IMR-90 (cell line): ENCODE results near the gene PPP6R3. TPM values are rescaled to one million over a fixed set of nuclear protein-coding genes. Genes with fewer than 3 reads are reported as not detected.

Experiments used
- ATAC-seq: fragments of 200-7000 bp; cut with Tn5 transposase; 2 replicates; pipeline ENCODE4 v1.9.1; 2020; ENCODE audit warnings: low read depth, mild to moderate bottlenecking, moderate library complexity
- BruUV-seq: library from RNA; stranded (reverse); fragments of 400-500 nt; replicated peaks from 2 replicates; lab custom pipeline; 2021; lab: Mats Ljungman, UMichigan
- CTCF ChIA-PET: fragments of 300-600 bp; formaldehyde crosslinking; extraction: SDS; loops from one replicate; lab custom pipeline; 2021; ENCODE audit warnings: antibody characterized with exemption; lab: Yijun Ruan, JAX
- POLR2A ChIA-PET: fragments of 300-600 bp; sonication (Branson Sonifier 250); formaldehyde crosslinking; loops from one replicate; lab custom pipeline; 2022; ENCODE audit warnings: antibody characterized with exemption; ENCODE audit not compliant: unreplicated experiment; lab: Charles Lee
- DNase-seq: peaks from one replicate; pipeline ENCODE4 v3.0.0; 2013
- H2AFZ ChIP-seq: replicated peaks from 2 replicates; pipeline ENCODE3; 2013; ENCODE audit warnings: low read length, mild to moderate bottlenecking; ENCODE audit not compliant: poor library complexity
- H2AK5ac ChIP-seq: 2 replicates; pipeline ENCODE4 v1.6.1; 2013; ENCODE audit warnings: low read depth, low read length, inconsistent platforms
- H2AK9ac ChIP-seq: replicated peaks from 2 replicates; pipeline ENCODE3; 2013; ENCODE audit warnings: mild to moderate bottlenecking, low read depth, low read length, moderate library complexity; ENCODE audit not compliant: poor library complexity
- H2BK120ac ChIP-seq: 2 replicates; pipeline ENCODE4 v1.6.1; 2013; ENCODE audit warnings: low read depth, low read length, inconsistent platforms
- H2BK15ac ChIP-seq: 3 replicates; pipeline ENCODE4 v1.6.1; 2013; ENCODE audit warnings: low read depth, low read length, inconsistent platforms
- H2BK20ac ChIP-seq: 2 replicates; pipeline ENCODE4 v1.6.1; 2013; ENCODE audit warnings: low read depth, mild to moderate bottlenecking, inconsistent platforms, low read length, moderate library complexity
- H2BK5ac ChIP-seq: 2 replicates; pipeline ENCODE4 v1.6.1; 2013; ENCODE audit warnings: mild to moderate bottlenecking, low read depth, low read length, inconsistent platforms; ENCODE audit not compliant: poor library complexity, severe bottlenecking
- H3K14ac ChIP-seq: replicated peaks from 2 replicates; pipeline ENCODE4 v1.6.1; 2013; ENCODE audit warnings: low read depth, low read length, inconsistent platforms
- H3K18ac ChIP-seq: 2 replicates; pipeline ENCODE4 v1.6.1; 2013; ENCODE audit warnings: low read depth, low read length, control low read depth
- H3K23ac ChIP-seq: 2 replicates; pipeline ENCODE4 v1.6.1; 2013; ENCODE audit warnings: low read depth, low read length, inconsistent platforms
- H3K27ac ChIP-seq: 2 replicates; pipeline ENCODE4 v1.5.1; 2013; ENCODE audit warnings: mild to moderate bottlenecking, control low read depth, low read length; ENCODE audit not compliant: insufficient read depth
- H3K27me3 ChIP-seq: 2 replicates; pipeline ENCODE4 v1.6.1; 2013; ENCODE audit warnings: low read length; ENCODE audit not compliant: control insufficient read depth, insufficient read depth
- H3K36me3 ChIP-seq: 2 replicates; pipeline ENCODE4 v1.6.1; 2013; ENCODE audit warnings: low read length, mixed read lengths; ENCODE audit not compliant: control insufficient read depth, insufficient read depth
- H3K4ac ChIP-seq: 2 replicates; pipeline ENCODE4 v1.6.1; 2013; ENCODE audit warnings: low read depth, low read length, inconsistent platforms
- H3K4me1 ChIP-seq: 2 replicates; pipeline ENCODE4 v1.6.1; 2013; ENCODE audit warnings: low read length, mixed read lengths; ENCODE audit not compliant: control insufficient read depth, insufficient read depth
- H3K4me2 ChIP-seq: 2 replicates; pipeline ENCODE4 v1.6.1; 2013; ENCODE audit warnings: low read depth, mild to moderate bottlenecking, control low read depth, low read length, moderate library complexity
- H3K4me3 ChIP-seq: 2 replicates; pipeline ENCODE4 v1.5.1; 2013; ENCODE audit warnings: low read depth, mild to moderate bottlenecking, control low read depth, low read length, moderate library complexity; ENCODE audit not compliant: insufficient read depth
- H3K56ac ChIP-seq: 2 replicates; pipeline ENCODE4 v1.6.1; 2013; ENCODE audit warnings: low read length, inconsistent platforms; ENCODE audit not compliant: insufficient read depth; ENCODE audit errors: extremely low read depth
- H3K79me1 ChIP-seq, 2 experiments: 2 replicates each; pipeline ENCODE4 v1.6.1; 2013; ENCODE audit warnings: low read length in 2 of 2, inconsistent platforms in 1 of 2, low read depth in 1 of 2
- H3K9ac ChIP-seq: 2 replicates; pipeline ENCODE4 v1.6.1; 2013; ENCODE audit warnings: low read depth, low read length, control low read depth
- H3K9me1 ChIP-seq: 2 replicates; pipeline ENCODE4 v1.6.1; 2013; ENCODE audit warnings: low read length, inconsistent platforms; ENCODE audit not compliant: insufficient read depth
- H3K9me3 ChIP-seq: 2 replicates; pipeline ENCODE4 v1.6.1; 2013; ENCODE audit warnings: low read length; ENCODE audit not compliant: control insufficient read depth, insufficient read depth
- H4K20me1 ChIP-seq: 2 replicates; pipeline ENCODE4 v1.6.1; 2013; ENCODE audit warnings: low read length, inconsistent platforms; ENCODE audit not compliant: insufficient read depth
- H4K5ac ChIP-seq: 2 replicates; pipeline ENCODE4 v1.6.1; 2013; ENCODE audit warnings: mild to moderate bottlenecking, low read depth, low read length, control low read depth
- H4K8ac ChIP-seq, 2 experiments: 2 replicates each; pipeline ENCODE4 v1.6.1; 2013; ENCODE audit warnings: low read depth in 2 of 2, low read length in 2 of 2, control low read depth in 1 of 2, inconsistent platforms in 1 of 2
- H4K91ac ChIP-seq: 2 replicates; pipeline ENCODE4 v1.6.1; 2013; ENCODE audit warnings: low read depth, low read length, inconsistent platforms; ENCODE audit not compliant: insufficient read depth
- CEBPB ChIP-seq: IDR thresholded peaks from 2 replicates; pipeline ENCODE4 v1.6.1; 2012; ENCODE audit warnings: low read depth, low read length, improper control_type of control experiment
- CHD1 ChIP-seq: IDR thresholded peaks from 2 replicates; pipeline ENCODE4 v1.6.1; 2012; ENCODE audit warnings: low read depth, low read length, improper control_type of control experiment
- FOS ChIP-seq: fragments of 150-350 bp; IDR thresholded peaks from 2 replicates; pipeline ENCODE4 v1.6.1; 2016; ENCODE audit warnings: low read depth, low read length
- MAFK ChIP-seq: IDR thresholded peaks from 2 replicates; pipeline ENCODE4 v1.6.1; 2012; ENCODE audit warnings: low read depth, low read length, improper control_type of control experiment
- MAZ ChIP-seq: IDR thresholded peaks from 2 replicates; pipeline ENCODE4 v1.6.1; 2012; ENCODE audit warnings: low read depth, mild to moderate bottlenecking, low read length, improper control_type of control experiment, moderate library complexity, borderline replicate concordance
- MXI1 ChIP-seq: IDR thresholded peaks from 2 replicates; pipeline ENCODE4 v1.6.1; 2012; ENCODE audit warnings: low read depth, mild to moderate bottlenecking, low read length, moderate library complexity, borderline replicate concordance
- NFE2L2 ChIP-seq: fragments of 150-350 bp; IDR thresholded peaks from 2 replicates; pipeline ENCODE4 v1.6.1; 2016; ENCODE audit warnings: low read depth, mild to moderate bottlenecking, low read length
- POLR2A ChIP-seq: IDR thresholded peaks from 2 replicates; pipeline ENCODE4 v1.6.1; 2012; ENCODE audit warnings: mild to moderate bottlenecking, low read depth, low read length
- RAD21 ChIP-seq: IDR thresholded peaks from 2 replicates; pipeline ENCODE4 v1.6.1; 2012; ENCODE audit warnings: low read length, improper control_type of control experiment
- RCOR1 ChIP-seq: IDR thresholded peaks from 2 replicates; pipeline ENCODE4 v1.6.1; 2012; ENCODE audit warnings: mild to moderate bottlenecking, low read length, improper control_type of control experiment; ENCODE audit not compliant: insufficient replicate concordance
- SMC3 ChIP-seq: fragments of 150-350 bp; IDR thresholded peaks from 2 replicates; pipeline ENCODE4 v1.6.1; 2016; ENCODE audit warnings: low read depth, mild to moderate bottlenecking, antibody characterized with exemption, low read length, moderate library complexity
- WGBS, 2 experiments: methylation state at CpG; one replicate each; pipeline versions ENCODE4 v1.1.5 to v1.1.7; 2013; ENCODE audit warnings: missing lambda C conversion rate in 2 of 2; ENCODE audit not compliant: insufficient read length in 1 of 2; ENCODE audit errors: extremely low coverage in 2 of 2; 5-methylcytosine and 5-hydroxymethylcytosine counted together
- dilution Hi-C: fragments of 300-500 bp; cut with HindIII; formaldehyde crosslinking; loops from one replicate; pipeline ENCODE4 v1.14.3; 2018; ENCODE audit warnings: low sequenced_read_pairs; ENCODE audit not compliant: unreplicated experiment
- in situ Hi-C: fragments of 300-500 bp; cut with MboI; formaldehyde crosslinking; loops from 3 replicates; pipeline ENCODE4 v1.14.3; 2019; ENCODE audit warnings: low sequenced_read_pairs, inconsistent platforms, mixed read lengths
- intact Hi-C: fragments of 100-400 bp; cut with micrococcal nuclease; formaldehyde crosslinking; loops from 2 replicates; pipeline ENCODE4 v1.10.0; 2022
- polyA plus RNA-seq, 3 experiments: library from polyadenylated mRNA; depleted of rRNA; stranded (reverse); fragments of >200 nt; gene quantifications; 2 replicates each; pipeline ENCODE4 v1.2.3, GENCODE V29; 2012; ENCODE audit warnings: low replicate concordance in 1 of 3
- total RNA-seq: library from RNA; depleted of rRNA; stranded (reverse); fragments of >200 nt; gene quantifications from 2 replicates; pipeline ENCODE4 v1.2.3, GENCODE V29; 2012
- TF ChIP-seq, protein P1 (sequence below): fragments of 150-350 bp; IDR thresholded peaks from 2 replicates; pipeline ENCODE4 v1.6.1; 2016; ENCODE audit warnings: low read depth, mild to moderate bottlenecking, low read length, moderate library complexity, borderline replicate concordance
- TF ChIP-seq, protein P2 (sequence below): fragments of 150-350 bp; IDR thresholded peaks from 2 replicates; pipeline ENCODE4 v1.6.1; 2017; ENCODE audit warnings: mild to moderate bottlenecking, antibody characterized with exemption, low read length, low read depth

Gene PPP6R3
- total and polyA plus RNA-seq, 2 of the 4 experiments (the other 2 are of a cell fraction): 29.0 to 123 TPM

DNA sequence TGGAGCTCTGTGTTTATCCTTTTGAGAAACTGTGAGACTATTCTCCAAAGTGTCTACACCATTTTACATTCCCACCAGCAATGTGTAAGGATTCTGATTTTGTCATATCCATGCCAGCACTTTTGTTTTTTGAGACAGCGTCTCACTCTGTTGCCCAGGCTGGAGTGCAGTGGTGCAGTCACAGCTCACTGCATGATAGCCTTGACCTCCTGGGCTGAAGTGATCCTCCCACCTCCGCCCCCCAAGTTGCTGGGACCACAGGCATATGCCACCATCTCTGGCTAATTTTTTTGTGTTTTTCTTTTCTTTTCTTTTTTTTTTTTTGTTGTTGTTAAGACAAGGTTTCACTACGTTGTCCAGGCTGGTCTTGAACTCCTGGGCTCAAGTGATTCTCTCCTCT is 35.3 kb downstream of the PPP6R3 start:
- Histone ChIP-seq H3K23ac (no peak overlapping the region), H4K91ac (no peak overlapping the region), H4K20me1 (peaks cover 95% of the 10 kb centered on the region), H3K9ac (no peak overlapping the region), H3K4ac (no peak overlapping the region), H3K9me1 (peaks cover 27% of the 10 kb centered on the region), H3K4me3 (no peak overlapping the region), H2BK5ac (no peak overlapping the region), H3K27me3 (no peaks in the 10 kb centered on the region), H3K27ac (no peak overlapping the region), H3K18ac (no peak overlapping the region), H3K56ac (no peak overlapping the region), H2AK5ac (no peak overlapping the region), H3K79me1 (peaks cover 21 to 79% of the 10 kb centered on the region in 2 experiments), H3K14ac (no peak overlapping the region), H2BK15ac (no peak overlapping the region), H2BK20ac (no peak overlapping the region), H4K5ac (no peak overlapping the region), H3K4me1 (peaks cover 9% of the 10 kb centered on the region), H3K9me3 (no peaks in the 10 kb centered on the region), H2BK120ac (no peak overlapping the region), H4K8ac (no peak overlapping the region), H2AFZ (no peak overlapping the region), H3K36me3 (no peaks in the 10 kb centered on the region), H3K4me2 (no peak overlapping the region), H2AK9ac (no peak overlapping the region)
- in situ Hi-C loops: no loop called here
- ChIA-PET POLR2A (no interaction called here), CTCF (interaction anchor here (0.7 kb wide), 1 partner anchor 107 kb away, joined by 7 read pairs; no protein-coding TSS in a partner anchor)
- intact Hi-C loops: no loop called here
- dilution Hi-C loops: no loop called here
- DNase-seq (no peak), ATAC-seq (no peak)
- no TSS peak for BruUV-seq
- TF ChIP-seq POLR2A: no peak
- no peak for TF ChIP-seq CEBPB
- no peak for TF ChIP-seq MAFK
- no peak for TF ChIP-seq RCOR1
- TF ChIP-seq MAZ: no peak
- TF ChIP-seq, protein P1, sequence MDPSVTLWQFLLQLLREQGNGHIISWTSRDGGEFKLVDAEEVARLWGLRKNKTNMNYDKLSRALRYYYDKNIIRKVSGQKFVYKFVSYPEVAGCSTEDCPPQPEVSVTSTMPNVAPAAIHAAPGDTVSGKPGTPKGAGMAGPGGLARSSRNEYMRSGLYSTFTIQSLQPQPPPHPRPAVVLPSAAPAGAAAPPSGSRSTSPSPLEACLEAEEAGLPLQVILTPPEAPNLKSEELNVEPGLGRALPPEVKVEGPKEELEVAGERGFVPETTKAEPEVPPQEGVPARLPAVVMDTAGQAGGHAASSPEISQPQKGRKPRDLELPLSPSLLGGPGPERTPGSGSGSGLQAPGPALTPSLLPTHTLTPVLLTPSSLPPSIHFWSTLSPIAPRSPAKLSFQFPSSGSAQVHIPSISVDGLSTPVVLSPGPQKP: no peak
- TF ChIP-seq RAD21: no peak
- TF ChIP-seq FOS: no peak
- no peak for TF ChIP-seq CHD1
- no peak for TF ChIP-seq MXI1
- TF ChIP-seq, protein P2, sequence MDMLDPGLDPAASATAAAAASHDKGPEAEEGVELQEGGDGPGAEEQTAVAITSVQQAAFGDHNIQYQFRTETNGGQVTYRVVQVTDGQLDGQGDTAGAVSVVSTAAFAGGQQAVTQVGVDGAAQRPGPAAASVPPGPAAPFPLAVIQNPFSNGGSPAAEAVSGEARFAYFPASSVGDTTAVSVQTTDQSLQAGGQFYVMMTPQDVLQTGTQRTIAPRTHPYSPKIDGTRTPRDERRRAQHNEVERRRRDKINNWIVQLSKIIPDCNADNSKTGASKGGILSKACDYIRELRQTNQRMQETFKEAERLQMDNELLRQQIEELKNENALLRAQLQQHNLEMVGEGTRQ: no peak
- TF ChIP-seq NFE2L2: no peak
- TF ChIP-seq SMC3: no peak
- no CpG with 5 or more reads among the region's 3 CpGs for WGBS, 2 experiments
